Astrocyte (in vitro differentiated cells and primary cell): ENCODE results near the gene TBC1D2B. TPM values are rescaled to one million over a fixed set of nuclear protein-coding genes. Genes with fewer than 3 reads are reported as not detected.

Experiments
- DNase-seq: peaks from one replicate; pipeline ENCODE4 v3.0.0-alpha.2; 2010; ENCODE audit warnings: low read depth
- FAIRE-seq: peaks from 2 replicates; lab custom pipeline; 2011; peaks lifted over from hg19 to GRCh38; lab: Jason Lieb, UNC
- H2AFZ ChIP-seq: 2 replicates; pipeline ENCODE4 v1.6.0; 2012; ENCODE audit warnings: low read depth, low read length, inconsistent platforms
- H3K27ac ChIP-seq: 2 replicates; pipeline ENCODE4 v1.5.1; 2011; ENCODE audit warnings: low read depth, low read length, inconsistent platforms
- H3K27me3 ChIP-seq: 2 replicates; pipeline ENCODE4 v1.6.0; 2011; ENCODE audit warnings: low read length, inconsistent platforms; ENCODE audit not compliant: insufficient read depth
- H3K36me3 ChIP-seq: 2 replicates; pipeline ENCODE4 v1.5.1; 2011; ENCODE audit warnings: low read length, inconsistent platforms; ENCODE audit not compliant: insufficient read depth
- H3K4me1 ChIP-seq: 2 replicates; pipeline ENCODE4 v1.5.1; 2011; ENCODE audit warnings: low read length, inconsistent platforms; ENCODE audit not compliant: insufficient read depth
- H3K4me2 ChIP-seq: 2 replicates; pipeline ENCODE4 v1.6.0; 2012; ENCODE audit warnings: low read length, inconsistent platforms
- H3K4me3 ChIP-seq: 2 replicates; pipeline ENCODE4 v1.5.1; 2011; ENCODE audit warnings: low read depth, mild to moderate bottlenecking, low read length, inconsistent platforms; ENCODE audit not compliant: insufficient read depth
- H3K79me2 ChIP-seq: 2 replicates; pipeline ENCODE4 v1.6.0; 2012; ENCODE audit warnings: mild to moderate bottlenecking, low read length, inconsistent platforms; ENCODE audit not compliant: insufficient read depth
- H3K9ac ChIP-seq: 2 replicates; pipeline ENCODE4 v1.6.0; 2012; ENCODE audit warnings: mild to moderate bottlenecking, low read length, inconsistent platforms
- H3K9me3 ChIP-seq: 2 replicates; pipeline ENCODE4 v1.5.1; 2012; ENCODE audit warnings: low read depth, mild to moderate bottlenecking, low read length, inconsistent platforms; ENCODE audit not compliant: insufficient read depth
- H4K20me1 ChIP-seq: 2 replicates; pipeline ENCODE4 v1.6.0; 2012; ENCODE audit warnings: low read length, inconsistent platforms; ENCODE audit not compliant: insufficient read depth
- H3K27ac Mint-ChIP-seq: one replicate; pipeline ENCODE4 v1.8.0; 2021; ENCODE audit warnings: mild to moderate bottlenecking, mixed read lengths; ENCODE audit not compliant: unreplicated experiment
- H3K27me3 Mint-ChIP-seq: one replicate; pipeline ENCODE4 v1.8.0; 2021; ENCODE audit warnings: low read depth, mixed read lengths; ENCODE audit not compliant: unreplicated experiment
- H3K36me3 Mint-ChIP-seq: one replicate; pipeline ENCODE4 v1.8.0; 2021; ENCODE audit warnings: low read depth, mixed read lengths; ENCODE audit not compliant: unreplicated experiment
- H3K4me1 Mint-ChIP-seq: one replicate; pipeline ENCODE4 v1.8.0; 2021; ENCODE audit warnings: low read depth, mixed read lengths; ENCODE audit not compliant: unreplicated experiment
- H3K4me3 Mint-ChIP-seq: one replicate; pipeline ENCODE4 v1.8.0; 2021; ENCODE audit warnings: mild to moderate bottlenecking, moderate library complexity, mixed read lengths; ENCODE audit not compliant: unreplicated experiment
- H3K9me3 Mint-ChIP-seq: one replicate; pipeline ENCODE4 v1.8.0; 2021; ENCODE audit warnings: mild to moderate bottlenecking, mixed read lengths; ENCODE audit not compliant: unreplicated experiment
- EZH2 ChIP-seq: IDR thresholded peaks from 2 replicates; pipeline ENCODE4 v1.6.1; 2012; ENCODE audit warnings: mild to moderate bottlenecking, low read length, inconsistent platforms; ENCODE audit not compliant: insufficient read depth
- total RNA-seq: library from RNA; stranded (reverse); gene quantifications from 2 replicates; pipeline ENCODE4 v1.2.1, GENCODE V29; 2021
- TF ChIP-seq, protein P1 (sequence below): IDR thresholded peaks from 2 replicates; pipeline ENCODE4 v1.5.1; 2011; ENCODE audit warnings: low read depth, mild to moderate bottlenecking, inconsistent platforms, low read length, moderate library complexity; ENCODE audit not compliant: insufficient read depth

The TBC1D2B gene
- total RNA-seq, 1 donor from 2014 or later = 21.3 TPM

DNA sequence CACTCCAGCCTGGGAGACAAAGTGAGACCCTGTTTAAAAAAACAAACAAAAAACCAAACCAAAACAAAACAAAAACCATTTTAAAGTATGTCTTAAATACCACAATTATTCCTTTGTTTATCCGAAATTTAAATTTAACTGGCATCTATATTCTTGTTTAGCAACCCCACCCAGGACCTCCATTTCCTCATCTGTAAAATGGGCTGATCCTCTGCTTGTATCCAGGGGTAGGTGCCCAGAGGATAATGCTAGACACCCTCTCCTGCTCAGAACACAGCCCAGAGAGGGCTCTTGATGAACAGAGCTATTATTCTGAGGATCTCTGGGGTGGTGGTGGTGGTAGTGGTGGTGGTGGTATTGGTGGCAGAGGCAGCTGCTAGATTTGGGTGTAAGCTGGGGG is 24.7 kb upstream of the TBC1D2B start:
- no peaks in the 10 kb centered on the region for H4K20me1 ChIP-seq
- no peaks in the 10 kb centered on the region for H3K9me3 ChIP-seq
- H3K4me2 ChIP-seq = no peak overlapping the region
- Mint-ChIP-seq H3K27ac (no peak overlapping the region), H3K4me3 (no peak overlapping the region), H3K27me3 (peaks cover 28% of the 10 kb centered on the region), H3K36me3 (peaks cover 6% of the 10 kb centered on the region), H3K4me1 (peaks cover 5% of the 10 kb centered on the region), H3K9me3 (no peaks in the 10 kb centered on the region)
- H3K79me2 ChIP-seq = no peaks in the 10 kb centered on the region
- H3K9ac ChIP-seq = no peak overlapping the region
- H3K27ac ChIP-seq = no peak overlapping the region
- no peak for DNase-seq
- no peak overlapping the region for H3K4me3 ChIP-seq
- no peak for FAIRE-seq
- H3K36me3 ChIP-seq = no peaks in the 10 kb centered on the region
- H3K27me3 ChIP-seq = peaks cover 2% of the 10 kb centered on the region
- H2AFZ ChIP-seq = no peak overlapping the region
- no peak for TF ChIP-seq EZH2
- TF ChIP-seq, protein P1, sequence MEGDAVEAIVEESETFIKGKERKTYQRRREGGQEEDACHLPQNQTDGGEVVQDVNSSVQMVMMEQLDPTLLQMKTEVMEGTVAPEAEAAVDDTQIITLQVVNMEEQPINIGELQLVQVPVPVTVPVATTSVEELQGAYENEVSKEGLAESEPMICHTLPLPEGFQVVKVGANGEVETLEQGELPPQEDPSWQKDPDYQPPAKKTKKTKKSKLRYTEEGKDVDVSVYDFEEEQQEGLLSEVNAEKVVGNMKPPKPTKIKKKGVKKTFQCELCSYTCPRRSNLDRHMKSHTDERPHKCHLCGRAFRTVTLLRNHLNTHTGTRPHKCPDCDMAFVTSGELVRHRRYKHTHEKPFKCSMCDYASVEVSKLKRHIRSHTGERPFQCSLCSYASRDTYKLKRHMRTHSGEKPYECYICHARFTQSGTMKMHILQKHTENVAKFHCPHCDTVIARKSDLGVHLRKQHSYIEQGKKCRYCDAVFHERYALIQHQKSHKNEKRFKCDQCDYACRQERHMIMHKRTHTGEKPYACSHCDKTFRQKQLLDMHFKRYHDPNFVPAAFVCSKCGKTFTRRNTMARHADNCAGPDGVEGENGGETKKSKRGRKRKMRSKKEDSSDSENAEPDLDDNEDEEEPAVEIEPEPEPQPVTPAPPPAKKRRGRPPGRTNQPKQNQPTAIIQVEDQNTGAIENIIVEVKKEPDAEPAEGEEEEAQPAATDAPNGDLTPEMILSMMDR = no peak
- H3K4me1 ChIP-seq = peaks cover 5% of the 10 kb centered on the region

DNA sequence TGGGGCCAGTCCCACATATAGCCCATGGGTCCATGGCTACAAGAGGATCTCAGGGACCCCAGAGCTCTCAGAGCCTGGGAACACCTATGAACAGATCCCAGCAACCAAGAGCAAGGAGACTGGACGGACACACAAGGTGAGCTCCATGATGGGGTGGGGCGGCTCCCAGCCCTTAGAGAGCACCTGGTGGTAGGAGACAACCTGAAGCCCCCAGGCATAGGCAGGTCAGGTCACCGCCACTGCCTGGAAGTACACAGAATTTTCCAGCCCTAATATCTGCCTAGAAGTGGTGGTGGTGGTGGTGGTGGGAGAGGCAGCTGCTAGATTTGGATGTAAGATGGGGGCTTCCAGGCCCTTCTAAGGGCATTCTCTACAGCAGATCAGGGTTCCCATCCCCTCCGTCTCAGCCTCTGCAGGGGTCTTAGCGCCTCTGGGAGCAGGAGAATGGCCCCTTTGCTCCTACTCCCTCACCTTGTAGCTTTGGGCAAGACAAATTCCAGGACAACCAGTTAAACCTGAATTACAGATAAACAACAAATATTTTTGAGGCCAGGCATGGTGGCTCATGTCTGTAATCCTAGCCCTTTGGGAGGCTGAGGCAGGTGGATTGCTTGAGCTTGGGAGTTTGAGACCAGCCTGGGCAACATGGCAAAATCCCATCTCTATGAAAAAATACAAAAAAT is 24.1 kb upstream of the TBC1D2B start:
- Histone ChIP-seq H3K27ac (no peak overlapping the region), H2AFZ (no peak overlapping the region), H3K4me3 (no peak overlapping the region), H3K9ac (no peak overlapping the region), H3K36me3 (no peaks in the 10 kb centered on the region), H3K27me3 (peaks cover 2% of the 10 kb centered on the region), H4K20me1 (no peaks in the 10 kb centered on the region), H3K79me2 (no peaks in the 10 kb centered on the region), H3K4me1 (peaks cover 5% of the 10 kb centered on the region), H3K9me3 (no peaks in the 10 kb centered on the region), H3K4me2 (no peak overlapping the region)
- Mint-ChIP-seq H3K27me3 (peaks cover 33% of the 10 kb centered on the region), H3K4me3 (no peak overlapping the region), H3K9me3 (no peaks in the 10 kb centered on the region), H3K27ac (no peak overlapping the region), H3K36me3 (peaks cover 6% of the 10 kb centered on the region), H3K4me1 (peaks cover 5% of the 10 kb centered on the region)
- FAIRE-seq (no peak), DNase-seq (no peak)
- TF ChIP-seq, protein P1 = no peak
- TF ChIP-seq EZH2 = no peak

DNA sequence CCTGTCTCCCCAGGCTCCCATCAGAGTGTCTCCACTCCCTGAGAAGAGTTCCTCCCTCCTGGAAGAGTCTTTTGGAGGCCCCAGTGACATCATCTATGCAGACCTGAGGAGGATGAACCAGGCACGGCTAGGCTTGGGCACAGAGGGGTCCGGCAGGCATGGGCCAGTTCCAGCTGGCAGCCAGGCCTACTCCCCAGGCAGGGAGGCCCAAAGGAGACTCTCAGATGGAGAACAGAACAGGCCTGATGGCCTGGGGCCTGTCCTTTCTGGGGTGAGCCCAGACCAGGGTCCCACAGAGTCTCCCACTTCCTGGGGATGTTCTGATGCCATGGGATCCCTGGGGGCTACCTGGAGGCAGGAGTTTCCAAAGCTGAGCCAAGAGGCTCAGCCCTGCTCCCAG is 23.4 kb upstream of the TBC1D2B start:
- TF ChIP-seq, protein P1 = no peak
- no peak for TF ChIP-seq EZH2

More for the DNA sequence above, 23.4 kb upstream of the TBC1D2B start:
- Histone ChIP-seq H3K9me3 (no peaks in the 10 kb centered on the region), H4K20me1 (no peaks in the 10 kb centered on the region), H3K4me3 (no peak overlapping the region), H2AFZ (no peak overlapping the region), H3K4me1 (peaks cover 2% of the 10 kb centered on the region), H3K27ac (no peak overlapping the region), H3K79me2 (no peaks in the 10 kb centered on the region), H3K27me3 (peaks cover 2% of the 10 kb centered on the region), H3K36me3 (no peaks in the 10 kb centered on the region), H3K9ac (no peak overlapping the region), H3K4me2 (no peak overlapping the region)
- no peak overlapping the region for H3K4me3 Mint-ChIP-seq
- H3K4me1 Mint-ChIP-seq = peaks cover 3% of the 10 kb centered on the region
- no peaks in the 10 kb centered on the region for H3K9me3 Mint-ChIP-seq
- DNase-seq (no peak), FAIRE-seq (no peak)
- H3K27ac Mint-ChIP-seq = no peak overlapping the region
- peaks cover 30% of the 10 kb centered on the region for H3K27me3 Mint-ChIP-seq
- H3K36me3 Mint-ChIP-seq = peaks cover 4% of the 10 kb centered on the region
